ENCODE results near the gene IL10RB. TPM values are rescaled to one million over a fixed set of nuclear protein-coding genes. Genes with fewer than 3 reads are reported as not detected.

Gene IL10RB
- total and polyA plus RNA-seq, 2 experiments from 2014 or later, result 7.5 to 16.1 TPM

- Histone ChIP-seq H3K27ac (no peak overlapping the region), H3K9me3 (ENCODE audit: low read depth) (no peaks in the 10 kb centered on the region), H3K27me3 (peaks cover 4% of the 10 kb centered on the region), H3K4me1 (ENCODE audit: low read depth) (no peaks in the 10 kb centered on the region), H3K36me3 (no peaks in the 10 kb centered on the region), H3K4me3 (no peak overlapping the region)
- no peak for TF ChIP-seq CTCF (IDR thresholded peaks at IDR 0.05; ENCODE audit: low read depth, low read length)
- no peak for DNase-seq (ENCODE audit: low read depth in 1 of 2, low spot score in 1 of 2)
These were observed 47.0 kb downstream of the IL10RB start for GRCh38 chr21:33313183-33313582.

GRCh38 chr21:33313611-33314010 lies 47.4 kb downstream of the IL10RB start:
- no peak overlapping the region for H3K4me3 ChIP-seq
- no peak for TF ChIP-seq CTCF (IDR thresholded peaks at IDR 0.05; ENCODE audit: low read depth, low read length)
- H3K36me3 ChIP-seq, result no peaks in the 10 kb centered on the region
- H3K9me3 ChIP-seq (ENCODE audit: low read depth), result no peaks in the 10 kb centered on the region
- no peak for DNase-seq (ENCODE audit: low read depth in 1 of 2, low spot score in 1 of 2)
- H3K27ac ChIP-seq, result no peak overlapping the region
- no peaks in the 10 kb centered on the region for H3K4me1 ChIP-seq (ENCODE audit: low read depth)
- H3K27me3 ChIP-seq, result peaks cover 4% of the 10 kb centered on the region

- no peaks in the 10 kb centered on the region for H3K4me1 ChIP-seq (ENCODE audit: low read depth)
- peaks cover 4% of the 10 kb centered on the region for H3K27me3 ChIP-seq
- no peak overlapping the region for H3K27ac ChIP-seq
- H3K36me3 ChIP-seq, result no peaks in the 10 kb centered on the region
- TF ChIP-seq CTCF (IDR thresholded peaks at IDR 0.05; ENCODE audit: low read depth, low read length), result no peak
- peak in 1 of 2 donors; percentile 79 for DNase-seq (ENCODE audit: low read depth in 1 of 2, low spot score in 1 of 2)
- no peaks in the 10 kb centered on the region for H3K9me3 ChIP-seq (ENCODE audit: low read depth)
- H3K4me3 ChIP-seq, result no peak overlapping the region
These were observed 47.9 kb downstream of the IL10RB start for GRCh38 chr21:33314111-33314510.

GRCh38 chr21:33315946-33316710 lies 50.0 kb downstream of the IL10RB start:
- Histone ChIP-seq H3K4me3 (no peak overlapping the region), H3K27me3 (peaks cover 4% of the 10 kb centered on the region), H3K4me1 (ENCODE audit: low read depth) (no peaks in the 10 kb centered on the region), H3K36me3 (no peaks in the 10 kb centered on the region), H3K27ac (no peak overlapping the region), H3K9me3 (ENCODE audit: low read depth) (no peaks in the 10 kb centered on the region)
- no peak for TF ChIP-seq CTCF (IDR thresholded peaks at IDR 0.05; ENCODE audit: low read depth, low read length)
- DNase-seq (ENCODE audit: low read depth in 1 of 2, low spot score in 1 of 2), result no peak

- Histone ChIP-seq H3K9me3 (ENCODE audit: low read depth) (no peaks in the 10 kb centered on the region), H3K4me3 (no peak overlapping the region), H3K27ac (no peak overlapping the region), H3K36me3 (no peaks in the 10 kb centered on the region), H3K4me1 (ENCODE audit: low read depth) (no peaks in the 10 kb centered on the region), H3K27me3 (peaks cover 4% of the 10 kb centered on the region)
- TF ChIP-seq CTCF (IDR thresholded peaks at IDR 0.05; ENCODE audit: low read depth, low read length), result no peak
- peak in 1 of 2 donors; percentile 21 for DNase-seq (ENCODE audit: low read depth in 1 of 2, low spot score in 1 of 2)
These were observed 51.0 kb downstream of the IL10RB start for GRCh38 chr21:33317145-33317544.
